H9 (cell line): ENCODE measurements around the gene DGKG. TPM values are rescaled to one million over a fixed set of nuclear protein-coding genes. Genes with fewer than 3 reads are reported as not detected.

Experiments
- DNase-seq: peaks from one replicate; pipeline ENCODE4 v3.0.0-alpha.2; 2017
- H2AFZ ChIP-seq: one replicate; pipeline ENCODE4 v1.6.1; 2013; ENCODE audit warnings: mild to moderate bottlenecking, low read length, control low read depth, moderate library complexity
- H2AK5ac ChIP-seq: 2 replicates; pipeline ENCODE4 v1.6.1; 2013; ENCODE audit warnings: low read length, control low read depth, mixed read lengths; ENCODE audit not compliant: insufficient read length
- H2BK120ac ChIP-seq: one replicate; pipeline ENCODE4 v1.6.1; 2013; ENCODE audit warnings: low read depth, mild to moderate bottlenecking, low read length, control low read depth, inconsistent platforms; ENCODE audit not compliant: poor library complexity, severe bottlenecking
- H2BK12ac ChIP-seq: 2 replicates; pipeline ENCODE4 v1.6.1; 2013; ENCODE audit warnings: low read length, control low read depth, mixed read lengths, low read depth; ENCODE audit not compliant: insufficient read length
- H2BK15ac ChIP-seq: 2 replicates; pipeline ENCODE4 v1.6.1; 2013; ENCODE audit warnings: low read depth, low read length, control low read depth
- H2BK20ac ChIP-seq: one replicate; pipeline ENCODE4 v1.6.1; 2013; ENCODE audit warnings: low read depth, mild to moderate bottlenecking, low read length, control low read depth, inconsistent platforms; ENCODE audit not compliant: poor library complexity, severe bottlenecking
- H2BK5ac ChIP-seq: 2 replicates; pipeline ENCODE4 v1.6.1; 2013; ENCODE audit warnings: low read length, control low read depth, mixed read lengths; ENCODE audit not compliant: insufficient read length
- H3K14ac ChIP-seq: 2 replicates; pipeline ENCODE4 v1.6.1; 2013; ENCODE audit warnings: low read length, control low read depth; ENCODE audit not compliant: insufficient read depth
- H3K18ac ChIP-seq: 2 replicates; pipeline ENCODE4 v1.6.1; 2013; ENCODE audit warnings: low read depth, mild to moderate bottlenecking, mixed read lengths, low read length, control low read depth; ENCODE audit not compliant: insufficient read length
- H3K23ac ChIP-seq: 2 replicates; pipeline ENCODE4 v1.6.1; 2013; ENCODE audit warnings: low read length, control low read depth, mixed read lengths, low read depth; ENCODE audit not compliant: insufficient read length
- H3K23me2 ChIP-seq: 2 replicates; pipeline ENCODE4 v1.6.1; 2013; ENCODE audit warnings: low read depth, mild to moderate bottlenecking, mixed read lengths, low read length, control low read depth; ENCODE audit not compliant: insufficient read length, poor library complexity, severe bottlenecking
- H3K27ac ChIP-seq: 2 replicates; pipeline ENCODE4 v1.5.1; 2013; ENCODE audit warnings: low read length, control low read depth, mixed read lengths, low read depth; ENCODE audit not compliant: insufficient read length
- H3K27me3 ChIP-seq: 2 replicates; pipeline ENCODE4 v1.6.1; 2013; ENCODE audit warnings: low read length, control low read depth, inconsistent platforms; ENCODE audit not compliant: insufficient read depth
- H3K4ac ChIP-seq: 2 replicates; pipeline ENCODE4 v1.6.1; 2013; ENCODE audit warnings: low read depth, mild to moderate bottlenecking, control low read depth, inconsistent platforms, low read length, moderate library complexity
- H3K4me1 ChIP-seq: 2 replicates; pipeline ENCODE4 v1.6.1; 2013; ENCODE audit warnings: low read length, control low read depth, inconsistent platforms; ENCODE audit not compliant: insufficient read depth
- H3K4me2 ChIP-seq: 2 replicates; pipeline ENCODE4 v1.6.1; 2013; ENCODE audit warnings: low read length, control low read depth, mixed read lengths; ENCODE audit not compliant: insufficient read length, insufficient read depth
- H3K56ac ChIP-seq: 2 replicates; pipeline ENCODE4 v1.6.1; 2013; ENCODE audit warnings: low read depth, mild to moderate bottlenecking, mixed read lengths, low read length, control low read depth; ENCODE audit not compliant: insufficient read length
- H3K79me1 ChIP-seq: 2 replicates; pipeline ENCODE4 v1.6.1; 2013; ENCODE audit warnings: low read depth, mild to moderate bottlenecking, moderate library complexity, low read length, control low read depth, inconsistent platforms; ENCODE audit not compliant: insufficient read depth, poor library complexity, severe bottlenecking
- H3K79me2 ChIP-seq: 2 replicates; pipeline ENCODE4 v1.6.1; 2013; ENCODE audit warnings: low read length, control low read depth, inconsistent platforms; ENCODE audit not compliant: insufficient read depth
- H3K9ac ChIP-seq: 2 replicates; pipeline ENCODE4 v1.6.1; 2013; ENCODE audit warnings: low read length, control low read depth, mixed read lengths; ENCODE audit not compliant: insufficient read length; ENCODE audit errors: extremely low read depth
- H3K9me3 ChIP-seq: one replicate; pipeline ENCODE4 v1.6.1; 2013; ENCODE audit warnings: low read depth, low read length, inconsistent platforms; ENCODE audit not compliant: control insufficient read depth
- H3T11ph ChIP-seq: one replicate; pipeline ENCODE4 v1.6.1; 2013; ENCODE audit warnings: mild to moderate bottlenecking, low read length, control low read depth, inconsistent platforms
- H4K20me1 ChIP-seq: one replicate; pipeline ENCODE4 v1.6.1; 2013; ENCODE audit not compliant: control insufficient read depth, insufficient read length, insufficient read depth
- H4K5ac ChIP-seq: 2 replicates; pipeline ENCODE4 v1.6.1; 2013; ENCODE audit warnings: low read depth, mild to moderate bottlenecking, mixed read lengths, low read length, control low read depth; ENCODE audit not compliant: insufficient read length
- H4K8ac ChIP-seq: replicated peaks from 2 replicates; pipeline ENCODE4 v1.6.1; 2013; ENCODE audit warnings: low read length, control low read depth, mixed read lengths, low read depth; ENCODE audit not compliant: insufficient read length
- H4K91ac ChIP-seq: 2 replicates; pipeline ENCODE4 v1.6.1; 2013; ENCODE audit warnings: low read depth, mild to moderate bottlenecking, moderate library complexity, mixed read lengths, low read length, control low read depth; ENCODE audit not compliant: insufficient read length
- H3K27ac Mint-ChIP-seq, 3 experiments: 2 replicates in 2 of 3; 3 replicates in 1 of 3; pipeline ENCODE4 v1.8.0; 2020 to 2021; ENCODE audit warnings: mixed read lengths in 3 of 3, mild to moderate bottlenecking in 1 of 3, moderate library complexity in 1 of 3
- H3K27me3 Mint-ChIP-seq: 2 replicates; pipeline ENCODE4 v1.8.0; 2021; ENCODE audit warnings: low read depth, mild to moderate bottlenecking, moderate library complexity, mixed read lengths
- H3K36me3 Mint-ChIP-seq, 3 experiments: 2 replicates in 2 of 3; 3 replicates in 1 of 3; pipeline ENCODE4 v1.8.0; 2020 to 2021; ENCODE audit warnings: low read depth in 3 of 3, mixed read lengths in 3 of 3; ENCODE audit not compliant: insufficient read depth in 1 of 3
- H3K4me1 Mint-ChIP-seq, 2 experiments: 2 replicates each; pipeline ENCODE4 v1.8.0; 2020; ENCODE audit warnings: mixed read lengths in 2 of 2
- H3K4me3 Mint-ChIP-seq, 2 experiments: 2 replicates in 1 of 2; 3 replicates in 1 of 2; pipeline ENCODE4 v1.8.0; 2020 to 2021; ENCODE audit warnings: mild to moderate bottlenecking in 2 of 2, mixed read lengths in 2 of 2, moderate library complexity in 1 of 2
- H3K9me3 Mint-ChIP-seq, 2 experiments: 2 replicates in 1 of 2; 3 replicates in 1 of 2; pipeline ENCODE4 v1.8.0; 2020; ENCODE audit warnings: mild to moderate bottlenecking in 2 of 2, mixed read lengths in 2 of 2, moderate library complexity in 1 of 2
- CTCF ChIP-seq: fragments of 200-600 bp; sonication (generic); conservative IDR thresholded peaks from 3 replicates; pipeline ENCODE4 v1.8.0; 2021; ENCODE audit warnings: antibody characterized with exemption, mild to moderate bottlenecking
- WGBS: extraction: QIAGEN DNeasy Blood & Tissue Kit; methylation state at CpG from one replicate; pipeline ENCODE4 v1.1.7; 2013; ENCODE audit warnings: missing lambda C conversion rate, low lambda C conversion rate, mixed read lengths; ENCODE audit not compliant: insufficient read length; ENCODE audit errors: extremely low coverage; 5-methylcytosine and 5-hydroxymethylcytosine counted together
- total RNA-seq: library from RNA; stranded (reverse); gene quantifications from 2 replicates; pipeline ENCODE4 v1.2.1, GENCODE V29; 2021

The DGKG gene
- total RNA-seq, 1 experiment from 2014 or later, result not detected

- TF ChIP-seq CTCF, result no peak
- WGBS, result no CpG with 5 or more reads among the region's 8 CpGs
- H3K27me3 Mint-ChIP-seq, result peaks cover 63% of the 10 kb centered on the region
These were observed 5.6 kb upstream of the DGKG start for GRCh38 chr3:186367631-186368030.

More at GRCh38 chr3:186367631-186368030, 5.6 kb upstream of the DGKG start:
- Histone ChIP-seq H4K20me1 (no peaks in the 10 kb centered on the region), H3K27me3 (peaks cover 14% of the 10 kb centered on the region; the same call in 1 of the 2 replicates), H3T11ph (no peak overlapping the region), H3K4ac (no peak overlapping the region), H3K79me2 (no peaks in the 10 kb centered on the region), H3K14ac (no peak overlapping the region), H2BK5ac (no peak overlapping the region), H3K79me1 (no peaks in the 10 kb centered on the region), H4K5ac (no peak overlapping the region), H3K23ac (no peak overlapping the region), H2BK20ac (no peak overlapping the region), H3K56ac (no peak overlapping the region), H4K8ac (no peak overlapping the region), H3K4me2 (no peak overlapping the region), H3K9me3 (no peaks in the 10 kb centered on the region), H4K91ac (no peak overlapping the region), H2BK120ac (no peak overlapping the region), H2BK15ac (no peak overlapping the region), H3K23me2 (no peaks in the 10 kb centered on the region), H3K18ac (no peak overlapping the region), H2BK12ac (no peak overlapping the region), H3K27ac (no peak overlapping the region), H2AK5ac (no peak overlapping the region), H3K9ac (no peak overlapping the region), H3K4me1 (no peaks in the 10 kb centered on the region), H2AFZ (no peak overlapping the region)
- Mint-ChIP-seq H3K9me3 (no peaks in the 10 kb centered on the region), H3K27ac (no peak overlapping the region), H3K4me3 (no peak overlapping the region), H3K4me1 (no peaks in the 10 kb centered on the region), H3K36me3 (no peaks in the 10 kb centered on the region)
- DNase-seq, result no peak
